ENCODE measurements around the gene C11orf87.

Gene C11orf87

DNA sequence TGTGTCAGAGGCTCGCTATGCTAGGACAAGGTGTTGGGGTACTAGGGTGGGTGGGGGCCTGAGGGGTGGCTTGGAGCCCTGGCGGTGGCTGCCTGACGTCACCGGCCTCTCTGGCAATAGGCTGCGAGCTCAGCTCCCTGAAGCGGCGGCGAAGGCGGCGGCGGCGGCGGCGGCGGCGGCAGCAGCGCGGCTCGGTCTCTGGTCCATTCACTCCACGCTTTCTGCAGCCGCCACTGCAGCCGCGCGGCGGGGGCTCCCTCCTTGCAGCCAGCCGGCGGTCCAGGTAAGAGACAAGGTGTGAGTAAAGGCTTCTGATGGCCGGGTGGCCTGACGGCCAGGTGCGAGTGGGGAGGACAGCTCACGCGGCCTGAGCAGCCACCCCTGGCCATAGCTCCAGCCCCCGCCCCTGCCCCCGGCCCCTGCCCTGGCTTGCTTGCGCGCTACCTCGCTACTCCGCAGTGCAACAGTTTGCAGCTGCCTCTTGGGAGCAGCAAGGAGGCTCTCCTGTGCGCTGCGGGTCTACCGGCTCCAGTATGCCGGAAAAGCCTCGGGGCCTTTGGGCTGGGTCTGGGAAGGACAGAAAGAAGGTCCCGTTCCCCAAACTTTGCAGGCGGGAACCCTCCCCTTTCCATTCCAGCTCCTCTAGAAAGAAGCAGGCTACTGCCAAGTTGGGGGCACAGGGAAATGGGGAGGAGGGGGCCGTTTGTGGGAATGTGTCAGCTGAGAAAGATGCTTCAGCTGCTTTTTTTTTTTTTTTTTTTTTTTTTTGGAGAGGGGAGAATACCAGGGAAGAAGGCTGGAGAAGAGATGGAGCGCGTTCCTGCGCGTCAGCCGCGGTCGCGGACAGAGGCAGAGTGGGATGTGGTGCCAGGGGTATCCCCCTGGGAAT is at the start of gene C11orf87:
TSS of gene C11orf87 (plus strand) at position 210 of the 889 bp plus-strand sequence. CDS start 1,444 bp downstream, outside the sequence.
- no peak for DNase-seq

GRCh38 chr11:109374032-109374431 is 48.0 kb upstream of the C11orf87 start:
- no peak for DNase-seq

GRCh38 chr11:109374441-109374840 is 47.5 kb upstream of the C11orf87 start:
- DNase-seq = no peak

- no peak for DNase-seq
Observed at GRCh38 chr11:109377039-109377742, 44.8 kb upstream of the C11orf87 start.

DNA sequence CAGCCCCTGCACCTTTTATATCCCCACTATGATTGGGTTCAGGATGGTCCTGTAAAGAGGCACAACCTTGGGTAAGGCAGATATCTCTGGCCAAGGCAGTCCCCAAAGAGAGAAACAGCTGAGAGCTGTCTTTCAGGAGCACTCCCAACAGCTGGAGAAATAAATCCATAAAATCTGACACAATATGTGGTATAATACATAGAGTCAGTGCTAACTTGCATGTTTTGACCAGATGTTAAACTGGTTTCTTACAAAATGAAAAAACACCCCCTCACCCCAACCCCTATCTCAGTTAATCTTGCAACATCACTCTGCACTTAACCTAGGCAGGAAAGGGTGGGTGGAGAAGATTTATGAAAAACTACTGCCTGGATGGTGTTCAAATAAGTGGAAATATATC is 44.0 kb upstream of the C11orf87 start:
- no peak for DNase-seq

DNA sequence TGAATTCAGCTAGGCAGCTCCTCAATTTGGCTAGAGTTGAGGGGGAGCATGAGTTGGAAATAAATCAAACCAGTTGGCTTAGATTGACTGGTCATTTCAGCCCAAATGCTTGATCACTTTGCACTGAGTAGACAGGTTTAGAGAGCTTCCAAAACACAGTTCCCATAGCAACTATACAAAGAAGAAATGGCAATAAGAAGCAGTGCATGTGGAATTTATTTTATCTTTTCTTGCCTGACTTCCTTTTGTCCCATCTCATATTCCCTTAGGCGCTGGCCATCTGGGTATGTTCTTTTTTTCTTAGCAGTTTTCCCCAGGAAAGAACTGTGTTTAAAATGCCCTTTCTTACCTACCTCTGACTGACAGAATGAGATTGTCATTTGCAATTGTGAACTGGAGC is 38.7 kb upstream of the C11orf87 start:
- DNase-seq = no peak

DNA sequence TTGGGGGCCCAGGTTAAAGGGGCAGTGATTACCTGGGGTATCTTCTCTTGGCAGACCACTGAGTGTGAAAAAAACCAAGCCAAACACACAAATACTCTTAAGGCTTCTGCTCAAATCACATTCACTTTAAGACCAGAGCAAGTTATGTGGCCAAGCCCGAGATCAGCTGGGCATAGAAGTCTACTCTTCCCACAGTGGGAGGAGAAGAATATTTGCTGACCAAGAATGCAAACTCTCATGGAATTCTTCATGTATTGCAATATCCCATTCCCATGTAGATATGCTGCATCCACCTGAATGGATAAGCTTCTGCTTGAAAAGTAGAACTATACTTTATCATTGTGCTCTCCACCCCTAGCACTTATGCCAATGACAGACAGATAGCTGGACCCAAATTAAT is 37.1 kb upstream of the C11orf87 start:
- DNase-seq = no peak

DNA sequence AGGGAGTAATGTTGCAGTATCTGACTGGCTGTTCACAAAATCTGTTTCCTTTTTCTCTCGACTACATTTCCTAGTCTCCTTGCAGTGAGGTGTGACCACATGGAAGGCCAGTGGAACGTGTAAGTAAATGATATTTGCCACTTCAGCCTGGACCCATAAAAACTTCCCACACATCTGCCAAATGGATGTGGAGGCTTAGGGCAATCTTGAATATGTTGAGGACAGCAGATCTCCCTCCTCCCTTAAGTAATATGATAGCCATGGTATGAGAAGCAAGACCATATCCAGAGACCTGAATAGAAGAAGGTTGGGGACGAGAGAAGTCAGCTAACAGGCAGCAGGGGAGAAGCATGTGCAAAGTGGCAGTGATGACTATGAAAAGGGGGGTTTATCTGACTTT is 33.0 kb upstream of the C11orf87 start:
- no peak for DNase-seq

GRCh38 chr11:109390752-109391151 is 31.2 kb upstream of the C11orf87 start:
- no peak for DNase-seq

DNA sequence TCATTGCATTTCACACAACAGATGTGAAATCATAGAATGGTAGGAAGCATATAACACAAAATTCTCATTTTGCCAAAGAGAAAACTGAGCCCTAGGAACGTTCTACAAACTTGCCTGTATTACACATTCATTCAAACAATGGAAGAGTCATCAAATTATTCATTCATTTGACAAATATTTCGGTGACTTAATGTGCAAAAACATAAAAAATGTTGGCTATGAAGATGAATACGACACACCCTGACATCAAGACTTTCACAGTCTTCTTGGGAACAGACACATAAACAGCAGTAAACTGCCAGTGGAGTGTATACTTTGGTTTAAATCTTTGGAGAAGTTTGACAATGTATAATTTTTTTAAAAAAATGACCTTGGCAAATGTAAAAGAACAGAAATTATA is 20.4 kb upstream of the C11orf87 start:
- DNase-seq = no peak

- DNase-seq = no peak
Observed at GRCh38 chr11:109405671-109406070, 16.3 kb upstream of the C11orf87 start.

DNA sequence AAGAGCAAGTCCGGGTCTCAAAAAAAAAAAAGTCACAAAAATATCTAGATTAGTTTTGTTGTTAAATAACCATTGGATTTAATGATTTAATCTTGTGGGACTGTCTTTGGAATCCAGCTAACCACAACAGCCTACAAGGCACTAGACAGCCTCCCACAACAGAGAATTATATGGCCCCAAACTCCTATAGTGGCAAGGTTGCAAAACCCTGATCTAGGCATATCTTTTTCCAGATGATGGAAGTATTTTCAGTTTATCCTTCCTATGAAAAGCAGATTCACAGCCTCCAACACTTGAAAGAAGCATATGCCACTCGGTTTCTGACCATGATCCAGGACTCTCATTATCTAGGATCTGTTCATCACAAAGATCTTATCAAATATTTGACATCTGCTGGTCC is 5.4 kb upstream of the C11orf87 start:
- no peak for DNase-seq

DNA sequence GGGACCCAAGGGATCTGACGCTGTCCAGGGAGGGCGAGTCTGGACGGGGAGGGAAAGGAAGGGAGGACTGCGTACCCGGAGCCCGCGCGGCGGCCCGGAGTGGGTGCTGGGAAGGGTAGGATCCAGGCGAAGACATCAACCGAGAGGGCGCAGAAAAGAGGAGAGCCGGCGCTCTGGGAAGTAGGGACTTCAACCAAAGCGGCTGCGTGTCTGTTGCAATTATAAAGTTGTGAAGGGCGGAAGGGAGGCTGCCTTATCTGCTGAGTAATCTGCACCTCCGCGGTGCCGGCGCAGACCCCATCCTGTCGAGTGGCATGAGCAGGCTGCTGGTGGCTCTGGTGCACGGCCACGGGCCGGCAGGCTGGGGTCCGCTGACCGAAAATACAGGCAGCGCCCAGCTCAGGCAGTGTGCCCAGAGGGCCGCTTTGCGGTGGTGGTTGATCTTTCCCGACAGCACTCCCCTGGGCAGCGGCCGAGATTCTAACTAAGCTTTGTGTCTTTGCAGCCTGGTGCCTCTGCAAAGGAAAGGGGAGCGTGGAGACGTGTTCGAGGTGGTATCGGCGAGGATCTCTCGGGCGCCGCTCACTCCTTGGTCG is 978 bp downstream of the C11orf87 start:
- no peak for DNase-seq

DNA sequence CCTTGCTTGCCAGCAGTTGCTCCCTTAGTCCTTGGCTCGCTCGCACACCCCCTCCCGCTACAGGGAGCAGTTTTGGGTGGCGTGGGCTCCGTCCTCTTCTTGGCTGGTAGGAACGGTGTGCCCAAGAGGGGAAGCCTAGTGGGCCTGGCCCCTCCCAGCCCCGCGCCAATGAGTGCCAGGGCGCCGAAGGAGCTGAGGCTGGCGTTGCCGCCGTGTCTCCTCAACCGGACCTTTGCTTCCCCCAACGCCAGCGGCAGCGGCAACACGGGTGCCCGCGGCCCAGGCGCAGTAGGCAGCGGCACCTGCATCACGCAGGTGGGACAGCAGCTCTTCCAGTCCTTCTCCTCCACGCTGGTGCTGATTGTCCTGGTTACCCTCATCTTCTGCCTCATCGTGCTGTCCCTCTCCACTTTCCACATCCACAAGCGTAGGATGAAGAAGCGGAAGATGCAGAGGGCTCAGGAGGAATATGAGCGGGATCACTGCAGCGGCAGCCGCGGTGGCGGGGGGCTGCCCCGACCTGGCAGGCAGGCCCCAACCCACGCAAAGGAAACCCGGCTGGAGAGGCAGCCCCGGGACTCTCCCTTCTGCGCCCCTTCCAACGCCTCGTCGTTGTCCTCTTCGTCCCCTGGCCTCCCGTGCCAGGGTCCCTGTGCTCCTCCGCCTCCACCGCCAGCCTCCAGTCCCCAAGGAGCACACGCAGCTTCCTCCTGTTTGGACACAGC is 1.6 kb downstream of the C11orf87 start:
- DNase-seq = no peak

GRCh38 chr11:109424901-109425300 is 2.9 kb downstream of the C11orf87 start:
- DNase-seq = no peak

DNA sequence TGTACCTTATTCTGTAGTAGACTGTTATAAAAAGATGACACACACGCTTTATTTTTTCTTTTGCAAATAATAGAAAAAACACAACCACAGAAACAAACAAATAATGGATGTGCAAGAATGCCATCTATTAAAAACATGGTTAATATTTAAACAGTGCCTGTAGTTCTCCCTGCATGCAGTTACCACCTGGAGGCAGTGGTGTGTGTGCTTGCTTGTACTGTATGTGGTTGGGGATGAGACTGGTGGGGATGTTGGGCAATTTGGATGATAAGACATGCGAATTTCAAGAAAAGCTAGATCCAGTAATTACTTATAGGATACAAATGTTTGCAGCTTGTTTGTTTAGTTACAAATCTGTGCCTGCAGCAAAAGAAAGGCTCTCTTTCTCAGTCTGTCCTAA is 3.6 kb downstream of the C11orf87 start:
- no peak for DNase-seq

- DNase-seq = no peak
Observed at GRCh38 chr11:109426442-109427240, 4.7 kb downstream of the C11orf87 start.

DNA sequence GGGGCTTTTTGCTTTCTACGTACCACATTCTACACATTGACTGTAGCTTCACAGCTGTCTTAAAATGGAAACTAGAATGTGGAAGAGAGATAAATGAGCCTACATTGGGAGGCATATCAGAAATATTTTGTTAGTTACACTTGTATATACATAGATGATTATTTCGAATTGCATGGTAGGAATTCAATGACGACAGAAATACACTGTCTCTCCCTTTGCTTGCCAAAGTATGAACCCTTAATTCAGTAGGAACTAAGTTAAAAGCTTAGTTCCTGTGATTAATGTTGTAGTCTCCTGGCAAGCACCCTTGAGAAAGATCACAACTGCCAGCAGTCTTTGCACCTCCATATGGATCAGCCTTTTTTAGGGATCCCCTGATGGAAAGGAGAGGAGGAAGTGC is 10.1 kb downstream of the C11orf87 start:
- DNase-seq = no peak

- no peak for DNase-seq
Observed at GRCh38 chr11:109433753-109434256, 11.8 kb downstream of the C11orf87 start.

DNA sequence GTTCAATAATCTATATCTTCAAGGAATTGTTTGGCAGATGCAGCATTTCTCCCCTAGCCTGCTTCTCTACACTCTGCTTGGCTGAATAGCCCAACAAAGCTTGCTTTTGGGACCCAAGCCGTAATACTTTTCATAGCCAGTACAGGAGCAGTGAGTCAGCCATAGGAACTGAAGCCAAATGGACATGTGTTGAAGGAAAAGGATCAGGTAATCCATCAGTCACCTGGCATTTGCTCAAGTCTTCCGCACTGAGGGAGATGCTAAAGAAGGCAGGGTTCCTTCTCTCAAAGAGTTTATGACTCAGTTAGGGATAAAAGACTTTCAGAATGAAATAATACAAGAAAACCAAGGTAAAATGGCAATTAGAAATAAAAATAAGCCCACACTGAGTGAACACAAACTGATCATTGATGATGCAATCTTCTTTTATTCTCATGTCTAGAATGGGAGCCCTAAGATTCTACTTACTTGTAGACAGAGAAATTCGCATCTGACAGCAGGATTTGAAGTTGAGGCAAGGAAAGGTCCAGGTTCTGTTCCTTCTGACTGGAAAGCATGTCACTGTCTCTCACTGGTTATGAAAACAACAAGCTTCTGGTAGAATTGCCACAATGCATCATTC is 13.2 kb downstream of the C11orf87 start:
- no peak for DNase-seq

- no peak for DNase-seq
Observed at GRCh38 chr11:109439684-109440083, 17.7 kb downstream of the C11orf87 start.

GRCh38 chr11:109443052-109443451 is 21.1 kb downstream of the C11orf87 start:
- DNase-seq = no peak

Measured in NCI-H2081 treated with DMSO at 0.1 percent for 48 hours (cell line).